ENCODE results near the gene SNPH.
"Not testable (repeated sequence)": the region's sequence is repeated elsewhere in the genome, so short reads cannot be mapped to it uniquely, and the experiment has no call there.

Gene SNPH

DNA sequence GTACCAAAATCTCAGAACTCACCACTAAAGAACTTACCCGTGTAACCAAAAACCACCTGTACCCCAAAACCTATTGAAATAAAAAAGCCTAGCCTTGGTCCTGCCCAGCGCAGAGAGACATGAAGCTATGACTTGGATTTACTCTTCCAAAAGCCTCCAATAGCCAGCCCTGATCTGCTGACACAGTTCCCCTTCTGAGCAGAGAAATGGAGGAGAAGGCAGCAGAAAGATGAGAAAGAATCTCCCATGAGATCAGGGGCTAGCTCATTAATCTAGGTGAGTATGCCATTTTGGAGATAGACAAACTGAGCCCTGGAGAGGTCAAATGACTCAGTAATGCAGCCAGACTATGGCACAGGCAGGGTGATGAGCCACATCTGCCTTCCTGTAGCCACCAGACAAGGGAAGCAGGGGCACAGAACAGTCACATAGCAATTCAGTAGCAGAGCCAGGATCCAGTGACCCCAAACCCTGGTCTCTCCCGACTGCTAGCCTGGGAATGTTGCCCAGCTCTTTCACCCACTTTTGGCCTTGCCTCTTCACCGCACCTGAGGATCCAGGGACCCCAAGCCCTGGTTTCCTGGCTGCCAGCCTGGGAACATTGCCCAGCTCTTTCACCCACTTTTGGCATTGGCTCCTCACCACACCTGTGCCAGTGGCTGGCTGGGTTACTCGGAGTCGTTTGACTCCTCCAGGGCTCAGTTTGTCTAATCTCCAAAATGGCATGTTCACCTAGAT, 70.0 kb downstream of the SNPH start:
- H3K9ac ChIP-seq (ENCODE audit: low read length) = no peak overlapping the region
- no peaks in the 10 kb centered on the region for H3K9me3 ChIP-seq (ENCODE audit: control insufficient read depth, insufficient read depth, low read depth, low read length)
- H3K4me1 ChIP-seq (ENCODE audit: control insufficient read depth, insufficient read depth, low read length) = no peaks in the 10 kb centered on the region
- H3K4me3 ChIP-seq (ENCODE audit: low read depth, low read length) = no peak overlapping the region
- peaks cover 19% of the 10 kb centered on the region for H3K36me3 ChIP-seq (ENCODE audit: control insufficient read depth, insufficient read depth, low read length)
- no peaks in the 10 kb centered on the region for H3K27me3 ChIP-seq (ENCODE audit: control insufficient read depth, insufficient read depth, low read length)
- no peak overlapping the region for H3K27ac ChIP-seq (ENCODE audit: low read depth, low read length)

DNA sequence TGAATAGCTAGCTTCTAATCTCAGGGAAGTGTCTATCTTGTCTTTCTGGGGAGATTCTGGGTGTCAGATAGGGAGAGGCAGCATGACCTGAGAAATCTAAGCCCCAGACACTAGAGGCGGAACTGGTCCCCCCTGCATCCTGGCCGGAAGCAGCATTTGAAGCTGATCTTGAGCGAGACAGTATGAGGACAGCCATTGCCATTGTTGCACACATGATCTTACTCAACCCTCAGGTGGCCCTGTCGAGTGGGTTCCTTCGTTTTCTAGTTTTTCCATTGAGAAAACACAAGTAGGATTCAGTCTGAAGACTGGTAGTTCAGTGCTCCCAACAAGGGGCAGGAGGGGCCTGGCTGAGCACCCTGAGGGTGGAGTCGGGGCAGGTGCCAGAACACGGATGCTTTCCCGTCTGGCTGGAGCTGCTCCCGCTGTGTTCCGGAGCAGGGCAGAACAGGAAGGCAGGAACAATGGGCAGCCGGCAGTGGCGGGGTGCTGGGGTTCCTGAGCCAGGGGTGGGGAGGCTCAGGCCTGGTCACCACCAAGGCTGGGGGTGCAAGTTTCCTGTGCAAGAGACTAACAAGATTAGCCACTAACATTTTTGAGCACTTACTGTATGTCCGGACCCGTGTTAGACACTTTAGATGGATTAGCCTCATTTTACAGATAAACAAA, 70.7 kb downstream of the SNPH start:
- H3K27ac ChIP-seq (ENCODE audit: low read depth, low read length) = no peak overlapping the region
- H3K36me3 ChIP-seq (ENCODE audit: control insufficient read depth, insufficient read depth, low read length) = peaks cover 17% of the 10 kb centered on the region
- no peak overlapping the region for H3K4me3 ChIP-seq (ENCODE audit: low read depth, low read length)

DNA sequence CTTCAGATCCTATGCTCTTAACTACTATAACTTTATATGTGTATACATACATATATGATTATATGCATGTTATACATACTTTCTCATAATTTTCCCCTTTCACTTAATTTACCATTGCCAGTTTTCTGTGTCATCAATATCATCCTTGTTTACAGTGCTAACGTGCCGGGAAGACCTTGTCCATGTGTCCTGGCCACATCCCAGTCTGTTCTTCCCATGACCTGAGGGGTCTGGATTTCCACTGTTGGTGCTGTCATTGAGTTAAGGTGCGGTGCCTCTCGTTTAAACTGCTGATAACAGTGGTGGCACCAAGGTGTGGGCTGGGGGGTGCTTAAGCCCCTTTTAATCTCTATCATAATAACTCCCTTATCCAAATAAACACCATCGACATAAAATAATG, 71.3 kb downstream of the SNPH start:
- H3K4me3 ChIP-seq (ENCODE audit: low read depth, low read length) = no peak overlapping the region
- H3K27ac ChIP-seq (ENCODE audit: low read depth, low read length) = no peak overlapping the region
- H3K36me3 ChIP-seq (ENCODE audit: control insufficient read depth, insufficient read depth, low read length) = peaks cover 11% of the 10 kb centered on the region
- H3K4me1 ChIP-seq (ENCODE audit: control insufficient read depth, insufficient read depth, low read length) = no peaks in the 10 kb centered on the region
- no peaks in the 10 kb centered on the region for H3K9me3 ChIP-seq (ENCODE audit: control insufficient read depth, insufficient read depth, low read depth, low read length)
- H3K9ac ChIP-seq (ENCODE audit: low read length) = no peak overlapping the region
- H3K27me3 ChIP-seq (ENCODE audit: control insufficient read depth, insufficient read depth, low read length) = no peaks in the 10 kb centered on the region

More for the DNA sequence above, 70.7 kb downstream of the SNPH start:
- Histone ChIP-seq H3K9ac (ENCODE audit: low read length) (no peak overlapping the region), H3K9me3 (ENCODE audit: control insufficient read depth, insufficient read depth, low read depth, low read length) (no peaks in the 10 kb centered on the region), H3K27me3 (ENCODE audit: control insufficient read depth, insufficient read depth, low read length) (no peaks in the 10 kb centered on the region), H3K4me1 (ENCODE audit: control insufficient read depth, insufficient read depth, low read length) (no peaks in the 10 kb centered on the region)

DNA sequence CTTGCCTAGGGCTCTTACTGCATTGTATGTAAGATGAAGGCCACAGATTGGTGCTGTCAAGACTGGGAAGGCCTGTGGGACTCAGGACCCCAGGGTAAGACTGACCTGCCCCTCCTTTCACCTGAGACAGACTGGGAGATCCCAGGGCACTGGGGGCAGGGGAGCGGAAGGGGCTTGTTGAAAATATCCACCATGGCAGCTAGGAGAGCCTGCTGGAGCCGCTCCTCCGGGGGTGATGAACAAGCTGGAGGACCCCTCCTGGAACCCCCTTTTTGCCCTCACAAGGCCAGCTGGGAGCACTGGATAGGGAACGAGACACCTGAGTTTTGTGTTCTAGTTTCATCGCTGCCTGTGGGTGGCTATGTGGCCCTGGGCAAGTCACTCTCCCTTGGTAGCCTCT, 72.0 kb downstream of the SNPH start:
- no peaks in the 10 kb centered on the region for H3K4me1 ChIP-seq (ENCODE audit: control insufficient read depth, insufficient read depth, low read length)
- H3K27me3 ChIP-seq (ENCODE audit: control insufficient read depth, insufficient read depth, low read length) = no peaks in the 10 kb centered on the region
- peaks cover 5% of the 10 kb centered on the region for H3K36me3 ChIP-seq (ENCODE audit: control insufficient read depth, insufficient read depth, low read length)
- H3K27ac ChIP-seq (ENCODE audit: low read depth, low read length) = no peak overlapping the region
- no peak overlapping the region for H3K9ac ChIP-seq (ENCODE audit: low read length)
- H3K9me3 ChIP-seq (ENCODE audit: control insufficient read depth, insufficient read depth, low read depth, low read length) = no peaks in the 10 kb centered on the region
- no peak overlapping the region for H3K4me3 ChIP-seq (ENCODE audit: low read depth, low read length)

DNA sequence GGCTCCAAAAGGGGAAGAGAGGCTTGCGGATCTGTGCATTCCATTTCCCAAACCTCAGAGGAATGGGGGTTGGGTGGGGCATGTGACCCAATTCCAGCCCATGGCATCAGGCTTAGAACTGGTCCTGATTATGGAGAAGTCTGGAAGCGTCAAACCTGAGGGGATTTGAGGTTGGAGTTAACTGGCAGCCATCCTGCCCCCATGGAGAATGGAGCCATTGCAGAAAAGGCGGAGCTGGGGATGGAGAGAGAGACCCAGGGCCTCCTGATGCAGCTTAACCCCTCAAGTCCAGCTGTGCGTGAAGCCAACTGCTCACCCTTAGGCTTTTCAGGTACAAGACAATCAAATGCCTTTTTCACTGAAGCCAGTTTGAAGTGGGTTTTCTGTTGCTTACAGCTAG, 72.7 kb downstream of the SNPH start:
- no peaks in the 10 kb centered on the region for H3K4me1 ChIP-seq (ENCODE audit: control insufficient read depth, insufficient read depth, low read length)
- no peaks in the 10 kb centered on the region for H3K27me3 ChIP-seq (ENCODE audit: control insufficient read depth, insufficient read depth, low read length)
- H3K4me3 ChIP-seq (ENCODE audit: low read depth, low read length) = no peak overlapping the region
- no peaks in the 10 kb centered on the region; the same call in 1 of the 2 replicates for H3K36me3 ChIP-seq (ENCODE audit: control insufficient read depth, insufficient read depth, low read length)
- H3K27ac ChIP-seq (ENCODE audit: low read depth, low read length) = no peak overlapping the region
- H3K9me3 ChIP-seq (ENCODE audit: control insufficient read depth, insufficient read depth, low read depth, low read length) = no peaks in the 10 kb centered on the region
- no peak overlapping the region for H3K9ac ChIP-seq (ENCODE audit: low read length)

DNA sequence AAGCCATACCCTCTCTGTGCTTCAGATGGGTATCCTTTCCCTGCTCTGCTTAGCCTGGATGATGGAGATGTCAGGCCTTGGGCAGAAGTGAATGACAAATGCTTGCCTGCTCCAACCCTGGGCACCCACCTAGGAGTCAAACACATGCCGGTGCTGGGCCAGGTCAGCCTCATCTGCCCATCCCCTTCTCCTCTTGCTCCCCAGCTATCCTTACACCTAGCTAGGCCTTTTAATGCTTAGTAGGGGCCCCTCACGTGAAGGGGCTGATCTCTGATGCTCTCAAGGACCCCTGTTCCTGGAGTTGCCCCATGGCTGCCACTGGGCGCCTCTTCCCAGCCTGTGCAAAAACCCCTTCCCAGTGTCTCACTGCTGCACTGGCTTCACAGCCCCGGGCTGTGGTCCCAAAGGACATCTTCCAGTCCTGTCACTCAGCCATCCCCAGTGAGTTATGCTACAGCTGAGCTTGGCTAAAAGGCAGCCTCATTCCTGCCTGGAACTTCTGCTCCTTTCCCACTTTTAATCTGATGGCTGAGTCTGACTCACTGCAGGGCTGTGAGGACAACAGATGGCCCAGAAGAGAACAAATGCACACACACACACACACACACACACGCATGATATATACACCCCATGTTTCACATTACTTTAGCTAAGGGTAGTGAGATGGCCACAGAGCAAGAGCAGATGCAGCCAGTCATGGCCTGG, 75.6 kb downstream of the SNPH start:
- H3K4me3 ChIP-seq (ENCODE audit: low read depth, low read length) = no peak overlapping the region
- no peaks in the 10 kb centered on the region for H3K27me3 ChIP-seq (ENCODE audit: control insufficient read depth, insufficient read depth, low read length)
- H3K4me1 ChIP-seq (ENCODE audit: control insufficient read depth, insufficient read depth, low read length) = no peaks in the 10 kb centered on the region
- no peaks in the 10 kb centered on the region; the same call in 1 of the 2 replicates for H3K9me3 ChIP-seq (ENCODE audit: control insufficient read depth, insufficient read depth, low read depth, low read length)
- no peak overlapping the region for H3K9ac ChIP-seq (ENCODE audit: low read length)
- no peaks in the 10 kb centered on the region; the same call in 1 of the 2 replicates for H3K36me3 ChIP-seq (ENCODE audit: control insufficient read depth, insufficient read depth, low read length)
- no peak overlapping the region for H3K27ac ChIP-seq (ENCODE audit: low read depth, low read length)

DNA sequence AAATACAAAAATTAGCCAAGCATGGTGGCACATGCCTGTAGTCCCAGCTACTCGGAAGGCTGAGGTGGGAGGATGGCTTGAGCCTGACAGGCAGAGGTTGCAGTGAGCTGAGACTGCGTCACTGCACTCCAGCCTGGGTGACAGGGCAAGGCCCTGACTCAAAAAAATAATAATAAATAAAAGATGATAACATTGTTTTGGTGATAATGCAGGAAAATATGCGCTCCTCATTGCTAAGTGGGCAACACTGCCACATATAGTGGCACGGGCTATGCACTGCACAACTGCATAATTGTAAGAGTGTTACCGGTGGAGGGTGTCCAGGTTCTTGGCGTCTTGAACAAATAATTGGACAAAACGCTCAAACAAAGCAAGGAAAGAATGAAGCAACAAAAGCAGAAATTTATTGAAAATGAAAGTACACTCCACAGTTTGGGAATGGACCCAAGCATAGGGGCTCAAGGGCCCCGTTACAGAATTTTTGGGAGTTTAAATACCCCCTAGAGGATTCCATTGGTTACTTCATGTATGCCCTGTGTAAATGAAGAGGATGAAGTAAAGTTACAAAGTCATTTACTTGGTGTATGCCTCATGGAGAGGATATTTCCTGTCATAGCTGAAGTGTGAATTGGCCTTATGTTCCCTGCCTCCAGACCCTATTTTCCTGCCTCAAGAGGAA, 77.5 kb downstream of the SNPH start:
- not testable (repeated sequence) for H3K27ac ChIP-seq (ENCODE audit: low read depth, low read length); H3K9ac ChIP-seq (ENCODE audit: low read length); H3K36me3 ChIP-seq (ENCODE audit: control insufficient read depth, insufficient read depth, low read length); H3K4me3 ChIP-seq (ENCODE audit: low read depth, low read length); H3K4me1 ChIP-seq (ENCODE audit: control insufficient read depth, insufficient read depth, low read length); H3K27me3 ChIP-seq (ENCODE audit: control insufficient read depth, insufficient read depth, low read length); H3K9me3 ChIP-seq (ENCODE audit: control insufficient read depth, insufficient read depth, low read depth, low read length)

DNA sequence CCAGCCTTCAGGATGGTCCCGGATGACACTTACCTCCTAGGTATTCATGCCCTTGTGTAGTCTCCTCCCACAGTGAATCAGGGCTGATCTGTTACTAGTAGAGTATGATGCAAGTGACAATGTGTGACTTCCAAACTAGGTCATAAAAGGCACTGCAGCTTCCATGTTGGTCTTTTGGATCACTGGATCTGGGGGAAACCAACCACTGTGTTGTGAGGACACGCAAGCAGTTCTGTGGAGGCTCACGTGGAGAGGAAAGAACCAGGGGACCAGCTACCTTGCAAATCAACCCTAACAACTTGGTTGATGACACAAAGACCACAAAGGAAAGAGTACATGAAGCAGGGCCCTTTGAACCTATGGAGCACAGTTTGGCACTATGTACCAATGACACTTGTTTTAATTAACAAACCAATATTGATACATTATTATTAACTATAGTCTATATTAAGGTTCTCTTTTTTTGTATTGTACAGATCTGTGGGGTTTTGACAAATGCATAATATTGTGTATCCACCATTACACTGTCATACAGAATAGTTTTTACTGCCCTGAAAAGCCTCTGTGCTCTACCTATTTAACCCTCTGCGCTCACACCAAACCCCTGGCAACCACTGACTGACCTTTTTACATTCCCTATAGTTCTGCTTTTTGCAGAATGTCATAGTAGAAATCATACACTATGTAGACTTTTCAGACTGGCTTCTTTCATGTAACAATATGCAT, 79.1 kb downstream of the SNPH start:
- Histone ChIP-seq H3K27ac (ENCODE audit: low read depth, low read length) (no peak overlapping the region), H3K36me3 (ENCODE audit: control insufficient read depth, insufficient read depth, low read length) (no peaks in the 10 kb centered on the region), H3K4me3 (ENCODE audit: low read depth, low read length) (no peak overlapping the region), H3K9ac (ENCODE audit: low read length) (no peak overlapping the region), H3K9me3 (ENCODE audit: control insufficient read depth, insufficient read depth, low read depth, low read length) (peaks cover 3% of the 10 kb centered on the region; the same call in 1 of the 2 replicates), H3K27me3 (ENCODE audit: control insufficient read depth, insufficient read depth, low read length) (no peaks in the 10 kb centered on the region), H3K4me1 (ENCODE audit: control insufficient read depth, insufficient read depth, low read length) (no peaks in the 10 kb centered on the region)

DNA sequence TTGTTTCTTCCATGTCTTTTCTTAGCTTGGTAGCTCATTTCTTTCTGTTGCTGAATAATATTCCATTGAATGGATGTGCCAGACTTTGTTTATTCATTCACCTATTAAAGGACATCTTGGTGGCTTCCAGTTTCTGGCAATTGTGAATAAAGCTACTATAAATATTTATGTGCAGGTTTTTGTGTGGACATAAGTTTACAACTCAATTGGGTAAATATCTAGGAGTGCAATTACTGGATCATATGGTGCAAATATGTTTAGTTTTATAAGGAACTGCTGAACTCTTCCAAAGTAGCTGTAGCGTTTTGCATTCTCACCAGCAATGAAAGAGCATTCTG, 79.6 kb downstream of the SNPH start:
- Histone ChIP-seq H3K27ac (ENCODE audit: low read depth, low read length) (no peak overlapping the region), H3K36me3 (ENCODE audit: control insufficient read depth, insufficient read depth, low read length) (no peaks in the 10 kb centered on the region; the same call in 1 of the 2 replicates), H3K4me3 (ENCODE audit: low read depth, low read length) (no peak overlapping the region), H3K27me3 (ENCODE audit: control insufficient read depth, insufficient read depth, low read length) (no peaks in the 10 kb centered on the region), H3K4me1 (ENCODE audit: control insufficient read depth, insufficient read depth, low read length) (no peaks in the 10 kb centered on the region), H3K9me3 (ENCODE audit: control insufficient read depth, insufficient read depth, low read depth, low read length) (peaks cover 3% of the 10 kb centered on the region; the same call in 1 of the 2 replicates), H3K9ac (ENCODE audit: low read length) (no peak overlapping the region)

DNA sequence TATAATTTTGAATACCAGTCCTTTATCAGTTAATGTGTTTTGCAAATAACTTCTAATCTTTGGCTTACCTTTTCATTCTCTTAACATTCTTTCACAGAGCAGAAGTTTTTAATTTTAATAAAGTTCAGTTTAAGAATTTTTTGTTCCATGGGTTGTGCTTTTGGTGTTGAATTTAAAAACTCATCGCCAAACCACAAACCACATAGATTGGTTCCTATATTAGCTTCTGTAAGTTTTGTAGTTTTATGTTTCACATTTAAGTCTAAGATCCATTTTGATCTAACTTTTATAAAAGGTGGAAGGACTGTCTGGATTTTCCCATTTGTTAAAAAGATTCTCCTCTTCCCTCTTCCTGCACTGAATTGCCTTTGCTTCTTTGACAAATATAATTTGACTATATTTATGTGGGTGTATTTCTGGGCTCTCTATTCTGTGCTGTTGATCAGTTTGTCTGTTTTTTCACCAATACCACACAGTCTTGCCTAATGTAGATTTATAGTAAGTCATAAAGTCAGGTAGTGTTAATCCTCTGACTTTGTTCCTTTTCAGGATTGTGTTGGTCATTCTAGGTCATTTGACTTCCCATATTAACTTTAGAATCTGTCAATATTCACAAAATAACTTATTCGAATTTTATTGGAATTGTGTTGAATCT, 80.3 kb downstream of the SNPH start:
- Histone ChIP-seq H3K36me3 (ENCODE audit: control insufficient read depth, insufficient read depth, low read length) (no peaks in the 10 kb centered on the region; the same call in 1 of the 2 replicates), H3K4me1 (ENCODE audit: control insufficient read depth, insufficient read depth, low read length) (no peaks in the 10 kb centered on the region), H3K9ac (ENCODE audit: low read length) (no peak overlapping the region), H3K9me3 (ENCODE audit: control insufficient read depth, insufficient read depth, low read depth, low read length) (peaks cover 3% of the 10 kb centered on the region; the same call in 1 of the 2 replicates), H3K4me3 (ENCODE audit: low read depth, low read length) (no peak overlapping the region), H3K27me3 (ENCODE audit: control insufficient read depth, insufficient read depth, low read length) (no peaks in the 10 kb centered on the region), H3K27ac (ENCODE audit: low read depth, low read length) (no peak overlapping the region)
